Fibroblast of lung (primary cell): ENCODE measurements around the gene SSTR5.

Experiments used
- EZH2 ChIP-seq: IDR thresholded peaks from 2 replicates; pipeline ENCODE4 v1.5.1; 2012; ENCODE audit warnings: low read length, control low read depth, mild to moderate bottlenecking; ENCODE audit errors: missing control alignments
- TF ChIP-seq, protein P1 (sequence below), 2 donors: IDR thresholded peaks in 1 of 2; conservative IDR thresholded peaks in 1 of 2; 1 replicate in 1 of 2; 2 replicates in 1 of 2; pipeline ENCODE4 v1.5.1; 2011 to 2012; ENCODE audit warnings: low read length in 2 of 2, control low read depth in 1 of 2, inconsistent platforms in 1 of 2, low read depth in 1 of 2, mild to moderate bottlenecking in 1 of 2

GRCh38 chr16:1032607-1033006 is 39.9 kb upstream of the SSTR5 start:
- TF ChIP-seq, protein P1, sequence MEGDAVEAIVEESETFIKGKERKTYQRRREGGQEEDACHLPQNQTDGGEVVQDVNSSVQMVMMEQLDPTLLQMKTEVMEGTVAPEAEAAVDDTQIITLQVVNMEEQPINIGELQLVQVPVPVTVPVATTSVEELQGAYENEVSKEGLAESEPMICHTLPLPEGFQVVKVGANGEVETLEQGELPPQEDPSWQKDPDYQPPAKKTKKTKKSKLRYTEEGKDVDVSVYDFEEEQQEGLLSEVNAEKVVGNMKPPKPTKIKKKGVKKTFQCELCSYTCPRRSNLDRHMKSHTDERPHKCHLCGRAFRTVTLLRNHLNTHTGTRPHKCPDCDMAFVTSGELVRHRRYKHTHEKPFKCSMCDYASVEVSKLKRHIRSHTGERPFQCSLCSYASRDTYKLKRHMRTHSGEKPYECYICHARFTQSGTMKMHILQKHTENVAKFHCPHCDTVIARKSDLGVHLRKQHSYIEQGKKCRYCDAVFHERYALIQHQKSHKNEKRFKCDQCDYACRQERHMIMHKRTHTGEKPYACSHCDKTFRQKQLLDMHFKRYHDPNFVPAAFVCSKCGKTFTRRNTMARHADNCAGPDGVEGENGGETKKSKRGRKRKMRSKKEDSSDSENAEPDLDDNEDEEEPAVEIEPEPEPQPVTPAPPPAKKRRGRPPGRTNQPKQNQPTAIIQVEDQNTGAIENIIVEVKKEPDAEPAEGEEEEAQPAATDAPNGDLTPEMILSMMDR (conservative IDR thresholded peaks at IDR 0.05 in 1 of 2, IDR thresholded peaks at IDR 0.05 in 1 of 2; ENCODE audit: low read depth in 1 of 2, low read length in 2 of 2): no peak
- no peak for TF ChIP-seq EZH2
